Mucosa of gallbladder (tissue), 1 donor: ENCODE results near the gene MBD2. TPM values are rescaled to one million over a fixed set of nuclear protein-coding genes. Genes with fewer than 3 reads are reported as not detected.

Source experiments
- DNase-seq: peaks from one replicate; pipeline ENCODE4 v3.0.0-alpha.2; 2020; ENCODE audit warnings: low spot score
- total RNA-seq: library from RNA; stranded (reverse); gene quantifications from one replicate; pipeline ENCODE4 v1.2.1, GENCODE V29; 2021
- donor health status: DM: no; HTN: no; CAD: no.

MBD2 gene
- total RNA-seq, 1 donor from 2014 or later = 71.6 TPM

DNA sequence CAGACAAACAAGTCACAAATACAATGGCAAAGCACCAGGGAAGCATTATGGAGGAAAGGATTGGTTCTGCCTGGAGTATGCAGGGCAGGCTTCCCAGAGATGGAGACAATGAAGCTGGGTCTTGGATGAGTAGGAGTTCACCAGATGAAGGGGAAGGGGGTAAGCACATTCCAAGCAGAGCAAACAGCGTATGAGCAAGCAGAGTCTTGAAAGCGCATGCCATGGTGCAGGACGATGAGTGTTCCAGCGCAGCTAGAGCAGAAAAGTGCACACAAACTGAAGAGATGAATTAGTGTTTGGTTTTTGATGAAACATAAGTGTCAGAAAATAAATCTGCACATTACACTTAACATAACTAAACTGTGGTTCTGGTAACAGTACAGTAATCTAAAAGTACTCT lies 21.6 kb downstream of the MBD2 start:
- no peak for DNase-seq

DNA sequence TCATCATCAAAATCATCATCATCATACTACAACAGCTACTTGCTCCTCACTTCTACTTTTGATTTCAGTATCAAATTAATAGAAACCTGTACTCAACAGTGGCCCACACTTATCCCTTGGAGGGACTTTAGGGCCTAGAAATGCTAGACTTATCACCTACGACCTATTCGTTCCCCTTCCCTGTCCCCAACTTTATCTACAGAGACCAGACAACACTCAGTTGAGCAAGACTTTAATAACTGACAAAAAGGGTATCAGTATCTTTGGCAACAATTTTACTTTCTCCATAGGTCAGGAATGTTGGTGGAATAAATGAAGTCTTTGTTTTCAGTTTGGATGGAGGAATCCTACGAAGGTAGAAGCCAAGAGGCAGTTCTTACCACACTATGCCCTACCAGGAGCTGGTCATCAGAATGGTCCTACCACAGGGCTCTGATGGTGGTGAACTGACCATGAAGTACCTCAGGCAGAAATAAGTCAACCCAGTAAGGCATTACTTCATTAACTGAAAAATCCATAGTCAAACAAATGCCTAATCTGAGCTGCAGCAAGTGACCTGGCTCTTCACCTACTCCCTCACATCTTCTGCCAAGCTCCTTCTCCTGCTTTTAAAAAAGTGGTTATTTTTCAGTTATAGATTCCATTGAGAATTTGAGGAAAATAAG lies 26.6 kb downstream of the MBD2 start:
- no peak for DNase-seq

GRCh38 chr18:54193786-54194185 lies 30.7 kb downstream of the MBD2 start:
- DNase-seq = no peak

- no peak for DNase-seq
Measured at GRCh38 chr18:54192900-54193299, 31.6 kb downstream of the MBD2 start.

GRCh38 chr18:54192415-54192814 lies 32.1 kb downstream of the MBD2 start:
- no peak for DNase-seq

DNA sequence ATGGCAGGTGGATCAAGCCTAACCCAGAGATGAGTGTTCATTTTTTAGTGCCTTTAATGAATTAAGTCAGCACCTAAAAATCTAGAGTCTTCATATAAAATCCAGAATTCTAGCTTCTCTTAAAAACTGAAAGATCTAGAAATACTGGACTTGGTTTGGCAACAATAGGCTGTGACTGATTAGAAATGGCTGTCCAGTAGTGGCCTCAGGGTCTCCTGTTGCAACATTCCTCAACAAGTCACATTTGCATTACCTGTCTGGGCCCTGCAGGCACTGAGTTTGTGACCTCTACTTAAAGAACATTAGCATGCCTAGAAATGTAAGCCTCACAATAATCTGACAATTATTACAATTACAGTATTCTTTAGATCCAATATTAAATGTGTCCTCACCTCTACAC lies 33.1 kb downstream of the MBD2 start:
- no peak for DNase-seq

DNA sequence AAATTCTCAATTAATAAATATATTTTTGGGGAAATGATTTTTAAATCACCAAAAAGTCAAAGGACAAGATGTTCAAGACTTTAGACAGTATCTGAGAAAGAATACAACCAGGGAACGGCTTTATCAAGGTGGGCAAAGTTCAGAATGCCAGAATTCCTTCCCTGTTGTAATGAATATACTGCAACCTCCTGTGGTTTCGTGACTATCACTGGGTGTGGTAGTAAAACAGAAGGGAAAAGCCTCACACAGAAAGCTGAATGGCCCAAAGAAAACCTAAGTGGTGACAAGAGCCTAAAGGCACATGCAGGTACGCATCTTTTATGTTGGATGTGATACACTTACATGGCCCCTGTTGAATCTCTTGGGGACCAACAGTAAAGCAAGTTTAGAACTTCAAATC lies 37.1 kb downstream of the MBD2 start:
- peak; percentile 27 for DNase-seq

- no peak for DNase-seq
Measured at GRCh38 chr18:54184836-54185235, 39.6 kb downstream of the MBD2 start.

DNA sequence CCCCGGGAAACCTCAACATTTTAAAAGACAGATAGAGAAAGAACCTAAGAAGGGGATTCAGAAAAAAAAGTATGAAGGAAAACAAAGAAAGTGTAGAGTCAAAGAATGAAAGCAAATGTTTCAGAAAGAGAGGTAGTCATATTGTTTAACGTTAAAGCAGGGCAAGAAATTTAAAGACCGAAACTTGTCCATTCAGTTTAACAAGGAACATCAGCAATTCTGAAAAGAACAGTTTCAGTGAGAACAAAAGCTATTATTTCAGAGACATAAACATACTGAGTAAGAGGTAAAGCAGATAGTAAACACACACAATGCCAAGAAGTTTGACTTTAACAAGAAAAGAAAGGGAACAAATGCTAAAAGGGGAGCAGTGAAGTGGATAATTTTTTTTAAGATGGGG lies 41.1 kb downstream of the MBD2 start:
- DNase-seq = no peak

- DNase-seq = no peak
Measured at GRCh38 chr18:54181856-54182602, 42.4 kb downstream of the MBD2 start.

- DNase-seq = no peak
Measured at GRCh38 chr18:54173980-54174630, 50.4 kb downstream of the MBD2 start.

DNA sequence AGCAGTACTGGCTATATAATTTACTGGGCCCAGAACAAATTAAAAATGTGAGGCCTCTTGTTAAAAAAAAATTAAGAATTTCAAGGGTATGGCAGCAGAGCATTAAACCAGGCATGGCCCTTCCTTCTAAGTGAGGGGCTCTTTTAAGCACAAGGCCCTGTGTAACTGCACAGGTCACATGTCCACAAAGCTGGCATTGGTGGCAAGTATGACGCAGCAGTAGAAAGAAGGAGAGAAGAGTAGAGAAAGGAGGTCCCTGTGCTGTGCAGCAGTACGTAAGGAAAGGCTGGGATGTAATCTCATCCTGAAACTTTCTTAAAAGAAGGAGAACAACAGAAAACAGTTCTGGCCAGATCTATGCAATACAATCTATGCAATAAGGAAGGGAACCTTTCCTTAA lies 51.2 kb downstream of the MBD2 start:
- no peak for DNase-seq

GRCh38 chr18:54169431-54170403 lies 54.8 kb downstream of the MBD2 start:
- DNase-seq = no peak

- no peak for DNase-seq
Measured at GRCh38 chr18:54165450-54165849, 59.0 kb downstream of the MBD2 start.

GRCh38 chr18:54163453-54163852 lies 61.0 kb downstream of the MBD2 start:
- DNase-seq = no peak

DNA sequence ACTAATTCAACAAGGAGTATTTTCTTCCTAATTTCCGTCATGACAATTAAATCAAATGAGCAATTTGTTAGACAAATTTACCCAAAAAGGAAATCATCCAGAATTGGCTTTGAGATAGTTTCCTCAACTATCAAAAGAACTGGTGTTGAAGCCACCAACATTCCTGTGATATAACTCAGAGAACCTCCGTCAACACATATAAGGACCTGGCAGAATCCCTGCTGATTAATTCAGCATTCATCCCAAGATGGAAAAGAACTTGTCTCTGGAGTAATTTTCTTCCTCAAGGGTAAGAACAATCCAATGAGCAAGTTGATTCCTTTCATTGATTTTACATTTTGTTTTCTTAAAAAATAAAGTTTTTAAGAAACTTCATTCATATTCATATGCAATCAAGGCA lies 62.0 kb downstream of the MBD2 start:
- no peak for DNase-seq

DNA sequence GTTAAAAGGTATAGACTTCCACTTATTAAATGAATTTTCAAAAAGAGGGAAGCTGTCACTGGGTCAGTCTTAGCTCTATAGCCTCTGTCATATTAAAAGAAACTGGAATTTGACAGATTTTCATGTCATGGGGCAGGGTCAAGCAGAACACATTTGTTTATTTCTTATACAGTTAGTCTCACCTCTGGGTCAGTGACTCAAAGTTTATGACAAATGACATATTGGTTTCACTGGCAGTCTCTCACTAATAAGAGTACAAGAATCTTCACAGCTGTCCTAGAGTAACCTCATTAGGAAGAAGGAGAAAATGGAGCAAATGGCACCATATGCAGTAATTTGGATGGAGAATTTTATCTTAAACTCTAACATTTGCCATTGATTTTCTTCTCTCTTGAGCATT lies 63.2 kb downstream of the MBD2 start:
- no peak for DNase-seq

GRCh38 chr18:54159906-54160305 lies 64.6 kb downstream of the MBD2 start:
- no peak for DNase-seq

DNA sequence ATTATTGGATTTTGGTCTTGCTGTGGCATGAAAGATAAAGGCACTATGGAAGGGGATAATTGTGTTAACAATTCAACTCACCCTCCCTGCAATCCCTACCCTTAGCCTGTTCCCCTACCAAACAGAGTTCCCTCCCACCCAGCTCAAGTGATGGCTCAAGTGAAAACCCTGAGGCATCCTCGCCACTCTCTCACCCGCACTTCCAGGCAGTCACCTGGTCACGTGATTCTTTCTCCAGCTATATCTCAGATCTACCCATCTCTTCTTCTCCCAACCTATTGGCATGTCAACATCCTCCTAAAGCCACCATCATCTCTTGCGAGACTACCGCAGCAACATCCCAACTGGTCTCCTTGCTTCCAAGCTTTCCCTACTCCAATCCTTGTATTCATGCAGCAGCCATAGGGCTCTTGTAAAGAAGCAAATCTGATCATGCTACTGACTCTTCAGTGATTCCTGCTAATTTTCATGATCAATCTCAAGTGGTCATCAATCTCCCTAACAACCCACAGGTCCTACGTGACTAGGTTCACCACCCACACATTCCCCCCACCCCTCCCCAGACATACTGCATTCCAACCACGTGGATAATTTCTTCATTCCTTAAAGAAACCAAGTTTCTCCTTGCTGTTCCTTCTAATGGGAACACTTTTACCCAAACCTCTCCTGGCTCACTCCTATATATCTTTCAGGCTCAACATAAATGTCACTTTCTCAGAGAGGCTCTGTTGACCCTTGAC lies 66.7 kb downstream of the MBD2 start:
- DNase-seq = no peak

GRCh38 chr18:54155412-54155811 lies 69.1 kb downstream of the MBD2 start:
- no peak for DNase-seq

DNA sequence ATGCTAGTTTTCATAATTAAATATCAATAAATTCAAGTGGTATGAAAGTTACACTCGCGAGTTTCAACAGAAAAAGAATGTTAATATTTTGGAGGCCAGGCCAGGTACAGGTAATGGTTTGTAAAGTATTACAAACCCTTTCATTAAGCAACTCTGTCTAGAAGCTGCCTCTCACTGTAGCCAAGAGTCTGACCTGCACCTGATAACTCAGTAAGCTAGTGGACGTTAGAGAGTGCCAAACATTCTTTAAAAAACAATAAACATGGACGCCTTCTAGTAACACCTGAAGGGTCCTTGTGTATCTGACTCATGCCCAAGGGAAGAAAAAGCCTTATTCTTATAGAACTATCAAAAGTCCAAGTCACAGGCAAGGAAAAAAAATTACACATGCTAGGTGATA lies 70.2 kb downstream of the MBD2 start:
- no peak for DNase-seq
